ENCODE results near the gene AADACL4. TPM values are rescaled to one million over a fixed set of nuclear protein-coding genes. Genes with fewer than 3 reads are reported as not detected.

The AADACL4 gene
- total RNA-seq (2014; rRNA removed; shearing (Covaris generic)), result not detected in 2 replicates
- polyA plus RNA-seq (2015; cell fraction: cytosol; rRNA removed), result not detected in 2 replicates
- polyA plus RNA-seq (2015; cell fraction: nucleus; rRNA removed), result not detected in 2 replicates

GRCh38 chr1:12643785-12644184 is at the start of gene AADACL4:
TSS of gene AADACL4 (plus strand) at chr1:12644085. CDS start at chr1:12644547, 462 bp downstream.
- in situ Hi-C loops (cut with HindIII; ENCODE audit: low pct_unique_long_range_greater_than_20kb, low sequenced_read_pairs), result no loop called here

GRCh38 chr1:12594490-12594889 is 49.4 kb upstream of the AADACL4 start:
- no peak for DNase-seq (ENCODE audit: low read depth, low spot score)
- in situ Hi-C loops (cut with HindIII; ENCODE audit: low pct_unique_long_range_greater_than_20kb, low sequenced_read_pairs), result no loop called here

More at GRCh38 chr1:12643785-12644184, at the start of gene AADACL4:
- no peak for DNase-seq (ENCODE audit: low read depth, low spot score)

GRCh38 chr1:12594966-12595756 is 48.7 kb upstream of the AADACL4 start:
- no peak for DNase-seq (ENCODE audit: low read depth, low spot score)
- in situ Hi-C loops (cut with HindIII; ENCODE audit: low pct_unique_long_range_greater_than_20kb, low sequenced_read_pairs), result no loop called here

GRCh38 chr1:12595757-12596006 is 48.2 kb upstream of the AADACL4 start:
- in situ Hi-C loops (cut with HindIII; ENCODE audit: low pct_unique_long_range_greater_than_20kb, low sequenced_read_pairs), result no loop called here
- no peak for DNase-seq (ENCODE audit: low read depth, low spot score)

GRCh38 chr1:12596007-12596821 is 47.7 kb upstream of the AADACL4 start:
- DNase-seq (ENCODE audit: low read depth, low spot score), result no peak

GRCh38 chr1:12597792-12598191 is 46.1 kb upstream of the AADACL4 start:
- in situ Hi-C loops (cut with HindIII; ENCODE audit: low pct_unique_long_range_greater_than_20kb, low sequenced_read_pairs), result no loop called here
- no peak for DNase-seq (ENCODE audit: low read depth, low spot score)

More at GRCh38 chr1:12596007-12596821, 47.7 kb upstream of the AADACL4 start:
- in situ Hi-C loops (cut with HindIII; ENCODE audit: low pct_unique_long_range_greater_than_20kb, low sequenced_read_pairs), result no loop called here

GRCh38 chr1:12598974-12599373 is 44.9 kb upstream of the AADACL4 start:
- in situ Hi-C loops (cut with HindIII; ENCODE audit: low pct_unique_long_range_greater_than_20kb, low sequenced_read_pairs), result no loop called here
- no peak for DNase-seq (ENCODE audit: low read depth, low spot score)

- DNase-seq (ENCODE audit: low read depth, low spot score), result no peak
- in situ Hi-C loops (cut with HindIII; ENCODE audit: low pct_unique_long_range_greater_than_20kb, low sequenced_read_pairs), result no loop called here
Observed at GRCh38 chr1:12599657-12600056, 44.2 kb upstream of the AADACL4 start.

- DNase-seq (ENCODE audit: low read depth, low spot score), result no peak
- in situ Hi-C loops (cut with HindIII; ENCODE audit: low pct_unique_long_range_greater_than_20kb, low sequenced_read_pairs), result no loop called here
Observed at GRCh38 chr1:12600335-12600734, 43.5 kb upstream of the AADACL4 start.

- in situ Hi-C loops (cut with HindIII; ENCODE audit: low pct_unique_long_range_greater_than_20kb, low sequenced_read_pairs), result no loop called here
- peak; percentile 27 for DNase-seq (ENCODE audit: low read depth, low spot score)
Observed at GRCh38 chr1:12600880-12601633, 42.8 kb upstream of the AADACL4 start.

- DNase-seq (ENCODE audit: low read depth, low spot score), result no peak
- in situ Hi-C loops (cut with HindIII; ENCODE audit: low pct_unique_long_range_greater_than_20kb, low sequenced_read_pairs), result no loop called here
Observed at GRCh38 chr1:12601700-12602658, 41.9 kb upstream of the AADACL4 start.

GRCh38 chr1:12602659-12603024 is 41.2 kb upstream of the AADACL4 start:
- in situ Hi-C loops (cut with HindIII; ENCODE audit: low pct_unique_long_range_greater_than_20kb, low sequenced_read_pairs), result no loop called here
- DNase-seq (ENCODE audit: low read depth, low spot score), result no peak

- in situ Hi-C loops (cut with HindIII; ENCODE audit: low pct_unique_long_range_greater_than_20kb, low sequenced_read_pairs), result no loop called here
- DNase-seq (ENCODE audit: low read depth, low spot score), result no peak
Observed at GRCh38 chr1:12603224-12603623, 40.7 kb upstream of the AADACL4 start.

- in situ Hi-C loops (cut with HindIII; ENCODE audit: low pct_unique_long_range_greater_than_20kb, low sequenced_read_pairs), result no loop called here
- DNase-seq (ENCODE audit: low read depth, low spot score), result peak; percentile 36
Observed at GRCh38 chr1:12604114-12604874, 39.6 kb upstream of the AADACL4 start.

GRCh38 chr1:12604986-12605385 is 38.9 kb upstream of the AADACL4 start:
- in situ Hi-C loops (cut with HindIII; ENCODE audit: low pct_unique_long_range_greater_than_20kb, low sequenced_read_pairs), result no loop called here

GRCh38 chr1:12607263-12607662 is 36.6 kb upstream of the AADACL4 start:
- in situ Hi-C loops (cut with HindIII; ENCODE audit: low pct_unique_long_range_greater_than_20kb, low sequenced_read_pairs), result no loop called here
- DNase-seq (ENCODE audit: low read depth, low spot score), result no peak

More at GRCh38 chr1:12604986-12605385, 38.9 kb upstream of the AADACL4 start:
- DNase-seq (ENCODE audit: low read depth, low spot score), result no peak

Data from SK-MEL-5 (cell line).